ENCODE measurements around the gene NTHL1. TPM values are rescaled to one million over a fixed set of nuclear protein-coding genes. Genes with fewer than 3 reads are reported as not detected.

The NTHL1 gene
- total RNA-seq, 1 experiment from 2014 or later, result 39.8 TPM

DNA sequence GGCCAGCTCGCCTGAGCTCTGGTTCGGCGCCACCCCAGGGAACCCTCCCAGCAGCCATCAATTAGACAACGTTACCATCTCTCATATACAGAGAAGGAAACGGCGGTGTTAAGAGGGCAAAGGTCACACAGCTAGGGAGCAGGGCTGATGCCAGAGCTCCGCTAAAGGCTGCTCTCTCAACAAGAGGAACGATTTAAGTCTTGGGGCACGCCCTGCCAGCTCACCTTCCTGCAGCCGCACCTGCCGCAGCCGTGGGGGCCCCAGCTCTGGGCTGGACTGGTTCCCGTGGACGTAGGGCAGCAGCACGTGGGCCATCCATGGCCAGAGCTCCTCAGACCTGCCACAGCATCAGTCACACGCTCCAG, 44.6 kb upstream of the NTHL1 start:
- no TSS peak for BruUV-seq (replicated peaks)
- POLR2A ChIA-PET, result no interaction called here
- TF ChIP-seq, protein P1, sequence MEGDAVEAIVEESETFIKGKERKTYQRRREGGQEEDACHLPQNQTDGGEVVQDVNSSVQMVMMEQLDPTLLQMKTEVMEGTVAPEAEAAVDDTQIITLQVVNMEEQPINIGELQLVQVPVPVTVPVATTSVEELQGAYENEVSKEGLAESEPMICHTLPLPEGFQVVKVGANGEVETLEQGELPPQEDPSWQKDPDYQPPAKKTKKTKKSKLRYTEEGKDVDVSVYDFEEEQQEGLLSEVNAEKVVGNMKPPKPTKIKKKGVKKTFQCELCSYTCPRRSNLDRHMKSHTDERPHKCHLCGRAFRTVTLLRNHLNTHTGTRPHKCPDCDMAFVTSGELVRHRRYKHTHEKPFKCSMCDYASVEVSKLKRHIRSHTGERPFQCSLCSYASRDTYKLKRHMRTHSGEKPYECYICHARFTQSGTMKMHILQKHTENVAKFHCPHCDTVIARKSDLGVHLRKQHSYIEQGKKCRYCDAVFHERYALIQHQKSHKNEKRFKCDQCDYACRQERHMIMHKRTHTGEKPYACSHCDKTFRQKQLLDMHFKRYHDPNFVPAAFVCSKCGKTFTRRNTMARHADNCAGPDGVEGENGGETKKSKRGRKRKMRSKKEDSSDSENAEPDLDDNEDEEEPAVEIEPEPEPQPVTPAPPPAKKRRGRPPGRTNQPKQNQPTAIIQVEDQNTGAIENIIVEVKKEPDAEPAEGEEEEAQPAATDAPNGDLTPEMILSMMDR (IDR thresholded peaks at IDR 0.05), result no peak
- TF ChIP-seq REST (IDR thresholded peaks at IDR 0.05; ENCODE audit: insufficient read depth in 1 of 2, low read depth in 2 of 2, low read length in 1 of 2) (no peak), SIN3A (IDR thresholded peaks at IDR 0.05; ENCODE audit: borderline replicate concordance, insufficient read depth, low read depth, low read length) (no peak), TCF7L2 (IDR thresholded peaks at IDR 0.05; ENCODE audit: low read depth, low read length) (no peak), POLR2AphosphoS5 (IDR thresholded peaks at IDR 0.05; ENCODE audit: low read depth, low read length) (no peak)
- ATAC-seq (no peak), DNase-seq (ENCODE audit: low read depth, low spot score) (no peak)
- 0 out of 2 replicates have a peak, but pooled peaks cover 9% of the 10 kb centered on the region for H3K4me1 ChIP-seq (ENCODE audit: control insufficient read depth, insufficient read depth, low read length)
- in situ Hi-C loops (cut with HindIII; ENCODE audit: low pct_unique_long_range_greater_than_20kb, low sequenced_read_pairs) (no loop called here), intact Hi-C loops (cut with micrococcal nuclease; ENCODE audit: unreplicated experiment) (no loop called here)
- H3K9me3 ChIP-seq (ENCODE audit: control insufficient read depth, insufficient read depth, low read depth, low read length), result no peaks in the 10 kb centered on the region
- H3K36me3 ChIP-seq (ENCODE audit: control insufficient read depth, insufficient read depth, low read length), result peaks cover 4% of the 10 kb centered on the region; the same call in 1 of the 2 replicates
- CTCF ChIA-PET, result no interaction called here
- no peak overlapping the region for H3K27ac ChIP-seq (ENCODE audit: low read length)
- no peak overlapping the region for H3K4me3 ChIP-seq (ENCODE audit: low read depth in 2 of 2, low read length in 2 of 2)
- H3K27me3 ChIP-seq (ENCODE audit: control insufficient read depth, insufficient read depth, low read length), result no peaks in the 10 kb centered on the region

DNA sequence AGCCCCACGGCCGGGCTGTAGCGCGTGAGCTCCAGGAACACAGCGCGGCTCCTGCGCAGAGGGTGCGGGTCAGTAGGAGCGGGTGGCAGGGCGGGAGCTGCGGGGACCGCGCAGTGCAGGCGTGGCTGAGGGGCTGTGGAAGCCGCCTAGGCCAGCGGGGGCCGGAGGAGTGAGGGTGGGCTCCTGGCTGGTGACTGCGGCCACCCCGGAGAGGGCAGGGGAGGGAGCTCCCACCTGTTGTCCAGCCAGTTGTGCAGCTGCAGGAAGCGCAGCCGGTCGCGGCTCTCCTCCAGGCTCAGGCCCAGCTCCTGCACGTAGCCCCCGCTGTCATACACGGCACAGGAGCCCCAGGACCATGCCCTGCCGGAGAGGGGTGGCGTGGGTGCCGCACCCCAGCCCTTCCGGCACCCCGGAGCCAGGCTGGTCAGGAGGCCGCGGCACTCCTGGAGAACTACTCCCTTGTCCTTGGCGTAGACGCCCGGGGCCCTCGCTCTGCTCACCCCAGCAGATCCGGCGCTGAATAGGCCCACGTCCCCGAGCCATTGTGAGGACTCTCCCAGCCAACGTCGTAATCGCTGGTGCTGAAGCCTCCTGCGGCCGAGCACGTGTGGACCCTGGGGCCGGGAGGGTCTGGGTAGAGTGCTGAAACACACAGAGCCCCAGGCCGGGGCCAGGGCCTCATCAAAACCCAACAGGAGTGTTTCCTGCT, 44.1 kb upstream of the NTHL1 start:
- Histone ChIP-seq H3K27ac (ENCODE audit: low read length) (no peak overlapping the region), H3K4me1 (ENCODE audit: control insufficient read depth, insufficient read depth, low read length) (0 out of 2 replicates have a peak, but pooled peaks cover 9% of the 10 kb centered on the region), H3K36me3 (ENCODE audit: control insufficient read depth, insufficient read depth, low read length) (peaks cover 4% of the 10 kb centered on the region; the same call in 1 of the 2 replicates), H3K9me3 (ENCODE audit: control insufficient read depth, insufficient read depth, low read depth, low read length) (no peaks in the 10 kb centered on the region), H3K27me3 (ENCODE audit: control insufficient read depth, insufficient read depth, low read length) (no peaks in the 10 kb centered on the region), H3K4me3 (ENCODE audit: low read depth in 2 of 2, low read length in 2 of 2) (no peak overlapping the region)
- no TSS peak for BruUV-seq (replicated peaks)
- ChIA-PET CTCF (no interaction called here), POLR2A (no interaction called here)
- ATAC-seq, result no peak
- no peak for TF ChIP-seq REST (IDR thresholded peaks at IDR 0.05; ENCODE audit: insufficient read depth in 1 of 2, low read depth in 2 of 2, low read length in 1 of 2)
- TF ChIP-seq, protein P1 (IDR thresholded peaks at IDR 0.05), result no peak
- no peak for TF ChIP-seq POLR2AphosphoS5 (IDR thresholded peaks at IDR 0.05; ENCODE audit: low read depth, low read length)
- TF ChIP-seq SIN3A (IDR thresholded peaks at IDR 0.05; ENCODE audit: borderline replicate concordance, insufficient read depth, low read depth, low read length), result no peak
- no peak for TF ChIP-seq TCF7L2 (IDR thresholded peaks at IDR 0.05; ENCODE audit: low read depth, low read length)
- intact Hi-C loops (cut with micrococcal nuclease; ENCODE audit: unreplicated experiment), result no loop called here
- no peak for DNase-seq (ENCODE audit: low read depth, low spot score)
- in situ Hi-C loops (cut with HindIII; ENCODE audit: low pct_unique_long_range_greater_than_20kb, low sequenced_read_pairs), result no loop called here
